Measurements from ENCODE around the gene SELENON.

SELENON gene

DNA sequence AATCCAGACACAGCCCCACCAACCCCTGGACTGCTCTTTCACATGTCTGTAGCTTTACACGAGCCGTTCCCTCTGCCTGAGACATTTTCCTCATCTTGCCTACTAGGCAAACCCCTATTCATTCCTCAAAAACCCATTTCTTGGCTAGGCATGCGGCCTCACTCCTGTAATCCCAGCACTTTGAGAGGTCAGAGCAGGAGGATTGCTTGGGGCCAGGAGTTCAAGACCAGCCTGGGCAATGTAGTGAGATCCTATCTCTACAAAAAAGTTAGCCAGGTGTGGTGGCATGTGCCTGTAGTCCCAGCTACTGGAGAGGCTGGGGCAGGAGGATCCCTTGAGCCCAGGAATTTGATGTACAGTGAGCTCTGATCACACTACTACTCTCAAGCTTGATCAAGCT is 64.4 kb downstream of the SELENON start:
- no peak for DNase-seq

DNA sequence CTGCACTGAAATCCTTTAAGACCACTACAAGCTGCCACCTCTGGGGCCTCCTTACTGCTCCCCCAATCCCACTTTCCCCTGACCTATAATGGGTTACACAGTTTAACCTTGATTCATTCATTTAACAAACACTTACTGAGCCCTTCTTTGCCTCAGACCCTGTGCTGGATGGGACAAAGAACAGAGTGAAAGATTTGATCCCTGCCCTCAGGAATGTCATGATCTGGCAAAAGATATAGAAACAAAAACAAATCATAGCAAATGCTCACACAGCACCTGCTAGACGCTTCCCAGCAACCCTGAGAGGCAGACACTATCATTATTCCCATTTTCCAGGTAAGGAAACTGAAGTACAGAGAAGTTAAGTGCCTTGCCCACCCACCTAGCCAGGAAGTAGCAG is 66.3 kb downstream of the SELENON start:
- no peak for DNase-seq

DNA sequence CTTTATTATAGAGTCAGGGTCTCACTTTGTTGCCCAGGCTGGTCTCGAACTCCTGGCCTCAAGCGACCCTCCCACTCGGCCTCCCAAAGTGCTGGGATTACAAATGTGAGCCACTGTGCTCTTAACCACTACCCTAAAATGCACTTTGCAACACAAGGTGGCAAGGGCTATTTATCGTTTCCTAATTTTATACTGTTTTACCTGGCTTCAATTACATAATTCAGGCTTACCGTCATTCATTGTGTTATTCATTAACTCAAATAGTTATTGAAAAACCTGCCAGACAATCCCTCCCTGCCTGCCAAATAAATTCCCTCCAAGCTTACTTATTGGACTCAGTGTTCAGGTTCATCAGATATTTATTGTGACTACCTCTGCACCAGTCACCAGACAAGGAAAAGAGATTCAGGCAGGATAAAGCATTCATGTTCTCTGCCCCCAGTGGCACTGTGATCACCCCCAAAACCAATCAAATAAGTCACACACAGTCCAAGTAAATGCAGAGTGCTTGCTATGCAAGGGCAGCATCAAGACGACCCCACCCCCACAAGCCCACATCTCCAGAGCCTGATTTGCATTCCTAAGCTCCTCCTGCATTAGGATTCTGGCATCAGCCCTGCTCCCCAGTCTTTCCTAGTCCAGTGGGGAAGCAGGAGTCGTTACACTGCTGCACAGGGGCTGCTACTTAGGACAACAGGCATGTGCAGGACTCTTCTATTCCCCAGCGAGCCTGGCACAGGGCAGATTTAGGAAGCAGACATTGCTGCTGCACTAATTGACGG is 67.4 kb downstream of the SELENON start:
- DNase-seq, result no peak
